GM19395 (cell line): ENCODE data around the gene PEX10.
"Not testable (repeated sequence)": the region's sequence is repeated elsewhere in the genome, so short reads cannot be mapped to it uniquely, and the experiment has no call there.

ENCODE experiments used
- ATAC-seq: cut with Tn5 transposase; IDR thresholded peaks from one replicate; pipeline ENCODE4 v1.9.1; 2021; ENCODE audit warnings: mild to moderate bottlenecking, moderate library complexity; ENCODE audit not compliant: unreplicated experiment

Gene PEX10

GRCh38 chr1:2443277-2444137, 31.1 kb upstream of the PEX10 start:
- ATAC-seq, result no peak

- no peak for ATAC-seq
These were observed 30.3 kb upstream of the PEX10 start for GRCh38 chr1:2442661-2443060.

- no peak for ATAC-seq
These were observed 29.4 kb upstream of the PEX10 start for GRCh38 chr1:2441746-2442145.

- not testable (repeated sequence) for ATAC-seq
These were observed 28.0 kb upstream of the PEX10 start for GRCh38 chr1:2440346-2440745.

GRCh38 chr1:2439369-2439768, 27.0 kb upstream of the PEX10 start:
- ATAC-seq, result no peak

GRCh38 chr1:2438641-2439040, 26.3 kb upstream of the PEX10 start:
- ATAC-seq, result no peak

- no peak for ATAC-seq
These were observed 25.7 kb upstream of the PEX10 start for GRCh38 chr1:2438038-2438437.

- ATAC-seq, result no peak
These were observed 25.3 kb upstream of the PEX10 start for GRCh38 chr1:2437617-2438016.

GRCh38 chr1:2436876-2437275, 24.5 kb upstream of the PEX10 start:
- no peak for ATAC-seq

GRCh38 chr1:2435746-2436355, 23.5 kb upstream of the PEX10 start:
- no peak for ATAC-seq

GRCh38 chr1:2435091-2435490, 22.7 kb upstream of the PEX10 start:
- ATAC-seq, result no peak

- ATAC-seq, result no peak
These were observed 21.7 kb upstream of the PEX10 start for GRCh38 chr1:2433936-2434655.

GRCh38 chr1:2433196-2433595, 20.8 kb upstream of the PEX10 start:
- ATAC-seq, result no peak

GRCh38 chr1:2432441-2432844, 20.1 kb upstream of the PEX10 start:
- ATAC-seq, result no peak

- no peak for ATAC-seq
These were observed 19.2 kb upstream of the PEX10 start for GRCh38 chr1:2431518-2431917.

GRCh38 chr1:2431103-2431502, 18.7 kb upstream of the PEX10 start:
- no peak for ATAC-seq

GRCh38 chr1:2430592-2430973, 18.2 kb upstream of the PEX10 start:
- no peak for ATAC-seq

- ATAC-seq, result no peak
These were observed 17.6 kb upstream of the PEX10 start for GRCh38 chr1:2429780-2430591.

GRCh38 chr1:2428490-2428889, 16.1 kb upstream of the PEX10 start:
- ATAC-seq, result no peak

- ATAC-seq, result no peak
These were observed 15.6 kb upstream of the PEX10 start for GRCh38 chr1:2427976-2428375.

- no peak for ATAC-seq
These were observed 14.7 kb upstream of the PEX10 start for GRCh38 chr1:2427051-2427450.
